Measurements from ENCODE around the gene ZBTB49. TPM values are rescaled to one million over a fixed set of nuclear protein-coding genes. Genes with fewer than 3 reads are reported as not detected.
A peak's percentile ranks its signal among the peaks of the same experiment; 100 is the strongest.

The ZBTB49 gene
- total and polyA plus RNA-seq, 2 donors (not counting 1 experiment from before 2014, with no cell fraction given) = 7.0 to 16.9 TPM

DNA sequence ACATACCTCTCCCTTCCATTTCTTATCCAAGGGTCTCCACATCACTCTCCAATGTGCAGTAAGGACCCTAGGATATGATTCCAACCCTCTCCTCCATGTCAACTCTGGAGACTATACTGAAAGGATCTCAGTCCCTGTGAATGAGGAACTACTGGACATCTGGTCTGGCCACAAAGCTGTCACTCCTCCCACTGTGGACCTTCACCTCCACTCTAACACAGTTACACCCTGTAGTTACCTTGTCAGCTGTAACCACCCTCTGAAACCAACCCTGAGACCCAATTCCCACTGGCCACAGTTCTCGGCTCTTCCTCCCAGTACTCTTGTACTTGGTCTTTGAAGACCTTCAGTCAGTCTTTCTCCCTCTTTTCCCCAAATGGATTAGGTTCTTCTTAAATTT lies 44.9 kb upstream of the ZBTB49 start:
- WGBS (ENCODE audit: insufficient coverage) = 91% methylated on average over 1 of the region's 1 CpG
- H3K4me3 Mint-ChIP-seq = no peak overlapping the region
- CTCF ChIA-PET = no interaction called here

DNA sequence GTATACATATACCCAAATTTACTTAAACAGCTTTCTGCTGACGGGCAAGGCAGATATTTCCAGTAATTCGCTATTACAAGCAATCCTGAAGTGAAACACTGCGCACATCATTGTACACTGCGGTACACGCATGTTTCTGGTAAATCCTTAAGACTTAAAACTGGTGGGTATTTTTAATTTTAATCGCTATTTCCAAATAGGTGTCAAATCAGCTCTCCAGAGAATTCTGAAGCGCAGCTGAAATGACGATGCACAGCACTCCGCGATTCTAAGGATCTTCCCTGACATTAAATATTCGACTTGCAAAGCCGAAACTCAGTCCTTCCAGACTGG lies 42.4 kb upstream of the ZBTB49 start:
- Histone ChIP-seq H4K20me1 (ENCODE audit: control insufficient read depth, insufficient read depth, low read length, poor library complexity, severe bottlenecking) (no peaks in the 10 kb centered on the region), H3K4me2 (replicated peaks; ENCODE audit: low read depth, low read length, poor library complexity, severe bottlenecking) (peak overlapping the region; percentile 79), H3K27me3 (replicated peaks in 1 of 4; ENCODE audit: control extremely low read depth in 1 of 4, control insufficient read depth in 3 of 4, insufficient read depth in 4 of 4, low read length in 3 of 4) (peaks cover 0 to 2% (median 0%) of the 10 kb centered on the region in 4 experiments), H3K9me3 (ENCODE audit: control extremely low read depth in 1 of 3, control insufficient read depth in 2 of 3, insufficient read depth in 1 of 3, low read length in 2 of 3) (no peaks in the 10 kb centered on the region), H3K9ac (ENCODE audit: low read length) (peak overlapping the region; percentile 93), H3K4me3 (ENCODE audit: control extremely low read depth in 1 of 5, extremely low read depth in 1 of 5, insufficient read depth in 1 of 5, low read depth in 2 of 5, low read length in 4 of 5) (peak overlapping the region; percentile 67 to 98 (median 84)), H3K27ac (ENCODE audit: low read length in 2 of 2) (peak overlapping the region; percentile 88), H2AFZ (ENCODE audit: insufficient read depth, low read depth, low read length, poor library complexity, severe bottlenecking) (peak overlapping the region; percentile 91), H3K79me2 (ENCODE audit: control insufficient read depth, insufficient read depth, low read length) (peaks cover 24% of the 10 kb centered on the region), H3K4me1 (ENCODE audit: control insufficient read depth in 2 of 2, insufficient read depth in 2 of 2, low read length in 2 of 2) (peaks cover 14 to 17% of the 10 kb centered on the region in 2 donors), H3K36me3 (replicated peaks in 1 of 2; ENCODE audit: control extremely low read depth in 1 of 2, control insufficient read depth in 1 of 2, extremely low read depth in 1 of 2, insufficient read depth in 2 of 2, low read length in 1 of 2) (peaks cover 5 to 29% of the 10 kb centered on the region in 2 experiments)
- Mint-ChIP-seq H3K27ac (peak overlapping the region; percentile 97), H3K9me3 (ENCODE audit: insufficient read depth) (no peaks in the 10 kb centered on the region), H3K4me3 (peak overlapping the region; percentile 88), H3K4me1 (peaks cover 21% of the 10 kb centered on the region), H3K27me3 (no peaks in the 10 kb centered on the region)
- no peak for TF ChIP-seq EZH2 (IDR thresholded peaks at IDR 0.05; ENCODE audit: borderline replicate concordance, insufficient read depth, low read depth, low read length, poor library complexity, severe bottlenecking)
- TF ChIP-seq, protein P1, sequence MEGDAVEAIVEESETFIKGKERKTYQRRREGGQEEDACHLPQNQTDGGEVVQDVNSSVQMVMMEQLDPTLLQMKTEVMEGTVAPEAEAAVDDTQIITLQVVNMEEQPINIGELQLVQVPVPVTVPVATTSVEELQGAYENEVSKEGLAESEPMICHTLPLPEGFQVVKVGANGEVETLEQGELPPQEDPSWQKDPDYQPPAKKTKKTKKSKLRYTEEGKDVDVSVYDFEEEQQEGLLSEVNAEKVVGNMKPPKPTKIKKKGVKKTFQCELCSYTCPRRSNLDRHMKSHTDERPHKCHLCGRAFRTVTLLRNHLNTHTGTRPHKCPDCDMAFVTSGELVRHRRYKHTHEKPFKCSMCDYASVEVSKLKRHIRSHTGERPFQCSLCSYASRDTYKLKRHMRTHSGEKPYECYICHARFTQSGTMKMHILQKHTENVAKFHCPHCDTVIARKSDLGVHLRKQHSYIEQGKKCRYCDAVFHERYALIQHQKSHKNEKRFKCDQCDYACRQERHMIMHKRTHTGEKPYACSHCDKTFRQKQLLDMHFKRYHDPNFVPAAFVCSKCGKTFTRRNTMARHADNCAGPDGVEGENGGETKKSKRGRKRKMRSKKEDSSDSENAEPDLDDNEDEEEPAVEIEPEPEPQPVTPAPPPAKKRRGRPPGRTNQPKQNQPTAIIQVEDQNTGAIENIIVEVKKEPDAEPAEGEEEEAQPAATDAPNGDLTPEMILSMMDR (IDR thresholded peaks at IDR 0.05) = no peak
- WGBS (ENCODE audit: insufficient coverage) = 0% methylated on average over 8 of the region's 12 CpGs
- DNase-seq = no peak
- intact Hi-C loops (cut with micrococcal nuclease) = loop anchor here (1.0 to 2.0 kb wide), 2 partner anchors 43 to 295 kb away; partner anchors contain the start of genes LYAR, STX18 and ZBTB49
- POLR2A ChIA-PET = interaction anchor here (0.6 to 1.6 kb wide), 3 partner anchors 43 to 1952 kb away, joined by 4 to 7 read pairs (median 4); partner anchors contain the start of genes LYAR, STX18 and ZBTB49
- CTCF ChIA-PET = interaction anchor here (1.0 to 2.5 kb wide), 4 partner anchors 12 to 90 kb away, joined by 3 to 16 read pairs (median 7); no protein-coding TSS in a partner anchor
- ATAC-seq (ENCODE audit: low read depth) = no peak

More for the DNA sequence above, 44.9 kb upstream of the ZBTB49 start:
- no peaks in the 10 kb centered on the region for H3K27me3 ChIP-seq (replicated peaks in 1 of 4; ENCODE audit: control extremely low read depth in 1 of 4, control insufficient read depth in 3 of 4, insufficient read depth in 4 of 4, low read length in 3 of 4)
- H3K9me3 ChIP-seq (ENCODE audit: control extremely low read depth in 1 of 3, control insufficient read depth in 2 of 3, insufficient read depth in 1 of 3, low read length in 2 of 3) = no peaks in the 10 kb centered on the region
- peaks cover 14 to 17% of the 10 kb centered on the region in 2 donors for H3K4me1 ChIP-seq (ENCODE audit: control insufficient read depth in 2 of 2, insufficient read depth in 2 of 2, low read length in 2 of 2)
- H2AFZ ChIP-seq (ENCODE audit: insufficient read depth, low read depth, low read length, poor library complexity, severe bottlenecking) = no peak overlapping the region
- Mint-ChIP-seq H3K4me1 (peaks cover 21% of the 10 kb centered on the region), H3K27ac (no peak overlapping the region), H3K27me3 (no peaks in the 10 kb centered on the region), H3K9me3 (ENCODE audit: insufficient read depth) (no peaks in the 10 kb centered on the region)
- peaks cover 24% of the 10 kb centered on the region for H3K79me2 ChIP-seq (ENCODE audit: control insufficient read depth, insufficient read depth, low read length)
- H3K36me3 ChIP-seq (replicated peaks in 1 of 2; ENCODE audit: control extremely low read depth in 1 of 2, control insufficient read depth in 1 of 2, extremely low read depth in 1 of 2, insufficient read depth in 2 of 2, low read length in 1 of 2) = peaks cover 5 to 46% of the 10 kb centered on the region in 2 experiments
- intact Hi-C loops (cut with micrococcal nuclease) = no loop called here
- POLR2A ChIA-PET = no interaction called here
- H3K4me3 ChIP-seq (ENCODE audit: control extremely low read depth in 1 of 5, extremely low read depth in 1 of 5, insufficient read depth in 1 of 5, low read depth in 2 of 5, low read length in 4 of 5) = no peak overlapping the region
- no peak overlapping the region for H3K9ac ChIP-seq (ENCODE audit: low read length)
- no peak for TF ChIP-seq EZH2 (IDR thresholded peaks at IDR 0.05; ENCODE audit: borderline replicate concordance, insufficient read depth, low read depth, low read length, poor library complexity, severe bottlenecking)
- TF ChIP-seq, protein P1 (IDR thresholded peaks at IDR 0.05) = no peak
- no peak overlapping the region for H3K4me2 ChIP-seq (replicated peaks; ENCODE audit: low read depth, low read length, poor library complexity, severe bottlenecking)
- no peaks in the 10 kb centered on the region for H4K20me1 ChIP-seq (ENCODE audit: control insufficient read depth, insufficient read depth, low read length, poor library complexity, severe bottlenecking)
- DNase-seq (no peak), ATAC-seq (ENCODE audit: low read depth) (no peak)
- H3K27ac ChIP-seq (ENCODE audit: low read length in 2 of 2) = no peak overlapping the region
